GM23248 (cell line): ENCODE data around the gene NAGK.

Experiments
- EZH2 ChIP-seq: fragments of 200-600 bp; sonication (generic); IDR thresholded peaks from 2 replicates; pipeline ENCODE4 v1.6.1; 2018; ENCODE audit warnings: antibody characterized with exemption, mild to moderate bottlenecking; ENCODE audit not compliant: insufficient read depth, poor library complexity, severe bottlenecking
- EZH2phosphoT487 ChIP-seq: fragments of 200-600 bp; sonication (generic); IDR thresholded peaks from 2 replicates; pipeline ENCODE4 v1.6.1; 2018; ENCODE audit warnings: antibody characterized with exemption, moderate library complexity, mild to moderate bottlenecking, low read depth; ENCODE audit not compliant: insufficient read depth

- TF ChIP-seq EZH2: no peak
- TF ChIP-seq EZH2phosphoT487: no peak
Measured at GRCh38 chr2:71072492-71072891, 4.0 kb downstream of the NAGK start.
